ENCODE data around the gene USP36.
"Not testable (repeated sequence)": the region's sequence is repeated elsewhere in the genome, so short reads cannot be mapped to it uniquely, and the experiment has no call there.

The USP36 gene

GRCh38 chr17:78840780-78841611, at the start of gene USP36:
Gene USP36 (minus strand): TSS chr17:78840814. CDS start chr17:78836363, 4,451 bp downstream.
- peak; percentile 93 for DNase-seq

GRCh38 chr17:78890096-78890495, 49.5 kb upstream of the USP36 start:
- DNase-seq = not testable (repeated sequence)

- no peak for DNase-seq
Measured at GRCh38 chr17:78889531-78889930, 48.9 kb upstream of the USP36 start.

GRCh38 chr17:78888941-78889518, 48.4 kb upstream of the USP36 start:
- no peak for DNase-seq

GRCh38 chr17:78886954-78887353, 46.3 kb upstream of the USP36 start:
- DNase-seq = no peak

GRCh38 chr17:78885956-78886355, 45.3 kb upstream of the USP36 start:
- no peak for DNase-seq

GRCh38 chr17:78884876-78885667, 44.5 kb upstream of the USP36 start:
- no peak for DNase-seq

- DNase-seq = no peak
Measured at GRCh38 chr17:78884148-78884825, 43.7 kb upstream of the USP36 start.

- DNase-seq = no peak
Measured at GRCh38 chr17:78883533-78884131, 43.0 kb upstream of the USP36 start.

GRCh38 chr17:78883089-78883532, 42.5 kb upstream of the USP36 start:
- no peak for DNase-seq

- DNase-seq = no peak
Measured at GRCh38 chr17:78882540-78883088, 42.0 kb upstream of the USP36 start.

GRCh38 chr17:78879635-78880186, 39.1 kb upstream of the USP36 start:
- DNase-seq = peak; percentile 65

- no peak for DNase-seq
Measured at GRCh38 chr17:78878871-78879527, 38.4 kb upstream of the USP36 start.

GRCh38 chr17:78878261-78878660, 37.6 kb upstream of the USP36 start:
- no peak for DNase-seq

- not testable (repeated sequence) for DNase-seq
Measured at GRCh38 chr17:78876954-78877517, 36.4 kb upstream of the USP36 start.

GRCh38 chr17:78876094-78876597, 35.5 kb upstream of the USP36 start:
- DNase-seq = no peak

- no peak for DNase-seq
Measured at GRCh38 chr17:78875363-78876093, 34.9 kb upstream of the USP36 start.

GRCh38 chr17:78873519-78874340, 33.1 kb upstream of the USP36 start:
- DNase-seq = peak; percentile 66

- DNase-seq = no peak
Measured at GRCh38 chr17:78872486-78872885, 31.9 kb upstream of the USP36 start.

All from DMS 273 treated with DMSO at 0.1 percent for 48 hours (cell line).